ENCODE results near the gene NBDY. TPM values are rescaled to one million over a fixed set of nuclear protein-coding genes. Genes with fewer than 3 reads are reported as not detected.

Gene NBDY
- total and polyA plus RNA-seq, 2 of the 13 experiments (the other 11 are each of a cell fraction or from before 2014, with no cell fraction given) = 1.4 to 1.7 TPM

DNA sequence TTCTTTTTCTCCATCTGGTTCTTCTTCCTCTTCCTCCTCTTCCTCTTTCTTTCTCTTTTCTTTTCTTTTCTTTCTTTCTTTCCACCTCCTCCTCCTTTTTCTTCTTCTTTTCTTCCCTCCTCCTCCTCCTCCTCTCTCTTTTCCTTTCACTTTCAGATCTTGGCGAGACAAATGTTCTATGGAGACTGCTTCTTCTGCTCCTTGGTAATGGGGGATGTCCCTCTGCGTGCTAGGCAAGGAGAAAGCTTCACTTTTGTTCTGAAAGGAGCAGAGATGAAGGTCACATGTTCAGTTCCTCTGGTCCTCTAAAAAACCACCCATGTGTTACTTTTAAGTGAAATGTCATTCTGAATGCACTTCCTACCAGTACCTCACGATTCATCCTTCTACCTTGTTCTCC, 33.2 kb downstream of the NBDY start:
- ATAC-seq (no peak), FAIRE-seq (no peak), DNase-seq (ENCODE audit: low spot score) (no peak)
- 58% methylated on average over 3 of the region's 3 CpGs for WGBS (ENCODE audit: low lambda C conversion rate)
- Histone ChIP-seq H3K4me3 (replicated peaks in 1 of 3; ENCODE audit: insufficient read depth in 1 of 3, low read depth in 2 of 3, low read length in 3 of 3) (no peak overlapping the region), H3K27me3 (ENCODE audit: control insufficient read depth in 1 of 2, insufficient read depth in 2 of 2, low read length in 2 of 2) (no peaks in the 10 kb centered on the region), H3K27ac (ENCODE audit: extremely low read length, insufficient read depth, low read length) (no peak overlapping the region), H2AFZ (ENCODE audit: low read length) (no peak overlapping the region), H3K9ac (ENCODE audit: insufficient read depth, low read depth, low read length) (no peak overlapping the region), H3K4me1 (ENCODE audit: insufficient read depth, low read length) (peaks cover 9% of the 10 kb centered on the region), H3K79me2 (ENCODE audit: insufficient read depth, low read length) (no peaks in the 10 kb centered on the region), H4K20me1 (ENCODE audit: insufficient read depth, low read length) (no peaks in the 10 kb centered on the region), H3K4me2 (ENCODE audit: low read depth, low read length) (no peak overlapping the region), H3K9me3 (ENCODE audit: low read length) (no peaks in the 10 kb centered on the region), H3K36me3 (replicated peaks in 1 of 2; ENCODE audit: control insufficient read depth in 1 of 2, insufficient read depth in 2 of 2, low read length in 2 of 2) (no peaks in the 10 kb centered on the region)
- in situ Hi-C loops (cut with HindIII; ENCODE audit: extremely low pct_ligation_motif_present, low pct_unique_long_range_greater_than_20kb) (no loop called here), intact Hi-C loops (cut with micrococcal nuclease; ENCODE audit: unreplicated experiment) (loop anchor here (10.0 kb wide), 1 partner anchor 393 kb away; no protein-coding TSS in a partner anchor)
- ChIA-PET CTCF (ENCODE audit: low intra/inter-chr PET ratio, low total read pairs) (no interaction called here), POLR2A (no interaction called here)
- BruUV-seq (replicated peaks) = no TSS peak
- TF ChIP-seq, protein P1, sequence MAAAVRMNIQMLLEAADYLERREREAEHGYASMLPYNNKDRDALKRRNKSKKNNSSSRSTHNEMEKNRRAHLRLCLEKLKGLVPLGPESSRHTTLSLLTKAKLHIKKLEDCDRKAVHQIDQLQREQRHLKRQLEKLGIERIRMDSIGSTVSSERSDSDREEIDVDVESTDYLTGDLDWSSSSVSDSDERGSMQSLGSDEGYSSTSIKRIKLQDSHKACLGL (CRISPR knock-in tag; IDR thresholded peaks at IDR 0.05) = no peak
- TF ChIP-seq, protein P2, sequence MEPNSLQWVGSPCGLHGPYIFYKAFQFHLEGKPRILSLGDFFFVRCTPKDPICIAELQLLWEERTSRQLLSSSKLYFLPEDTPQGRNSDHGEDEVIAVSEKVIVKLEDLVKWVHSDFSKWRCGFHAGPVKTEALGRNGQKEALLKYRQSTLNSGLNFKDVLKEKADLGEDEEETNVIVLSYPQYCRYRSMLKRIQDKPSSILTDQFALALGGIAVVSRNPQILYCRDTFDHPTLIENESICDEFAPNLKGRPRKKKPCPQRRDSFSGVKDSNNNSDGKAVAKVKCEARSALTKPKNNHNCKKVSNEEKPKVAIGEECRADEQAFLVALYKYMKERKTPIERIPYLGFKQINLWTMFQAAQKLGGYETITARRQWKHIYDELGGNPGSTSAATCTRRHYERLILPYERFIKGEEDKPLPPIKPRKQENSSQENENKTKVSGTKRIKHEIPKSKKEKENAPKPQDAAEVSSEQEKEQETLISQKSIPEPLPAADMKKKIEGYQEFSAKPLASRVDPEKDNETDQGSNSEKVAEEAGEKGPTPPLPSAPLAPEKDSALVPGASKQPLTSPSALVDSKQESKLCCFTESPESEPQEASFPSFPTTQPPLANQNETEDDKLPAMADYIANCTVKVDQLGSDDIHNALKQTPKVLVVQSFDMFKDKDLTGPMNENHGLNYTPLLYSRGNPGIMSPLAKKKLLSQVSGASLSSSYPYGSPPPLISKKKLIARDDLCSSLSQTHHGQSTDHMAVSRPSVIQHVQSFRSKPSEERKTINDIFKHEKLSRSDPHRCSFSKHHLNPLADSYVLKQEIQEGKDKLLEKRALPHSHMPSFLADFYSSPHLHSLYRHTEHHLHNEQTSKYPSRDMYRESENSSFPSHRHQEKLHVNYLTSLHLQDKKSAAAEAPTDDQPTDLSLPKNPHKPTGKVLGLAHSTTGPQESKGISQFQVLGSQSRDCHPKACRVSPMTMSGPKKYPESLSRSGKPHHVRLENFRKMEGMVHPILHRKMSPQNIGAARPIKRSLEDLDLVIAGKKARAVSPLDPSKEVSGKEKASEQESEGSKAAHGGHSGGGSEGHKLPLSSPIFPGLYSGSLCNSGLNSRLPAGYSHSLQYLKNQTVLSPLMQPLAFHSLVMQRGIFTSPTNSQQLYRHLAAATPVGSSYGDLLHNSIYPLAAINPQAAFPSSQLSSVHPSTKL (CRISPR knock-in tag; IDR thresholded peaks at IDR 0.05) = no peak
- TF ChIP-seq, protein P3, sequence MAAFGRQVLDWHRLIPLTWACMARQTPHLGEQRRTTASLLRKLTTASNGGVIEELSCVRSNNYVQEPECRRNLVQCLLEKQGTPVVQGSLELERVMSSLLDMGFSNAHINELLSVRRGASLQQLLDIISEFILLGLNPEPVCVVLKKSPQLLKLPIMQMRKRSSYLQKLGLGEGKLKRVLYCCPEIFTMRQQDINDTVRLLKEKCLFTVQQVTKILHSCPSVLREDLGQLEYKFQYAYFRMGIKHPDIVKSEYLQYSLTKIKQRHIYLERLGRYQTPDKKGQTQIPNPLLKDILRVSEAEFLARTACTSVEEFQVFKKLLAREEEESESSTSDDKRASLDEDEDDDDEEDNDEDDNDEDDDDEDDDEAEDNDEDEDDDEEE (CRISPR knock-in tag; IDR thresholded peaks at IDR 0.05) = no peak
- TF ChIP-seq NR2F1 (CRISPR knock-in tag; IDR thresholded peaks at IDR 0.05) = no peak
- no peak for TF ChIP-seq ZBTB7B (CRISPR knock-in tag; IDR thresholded peaks at IDR 0.05)
- no peak for TF ChIP-seq TP53 (CRISPR knock-in tag; conservative IDR thresholded peaks at IDR 0.05)
- TF ChIP-seq HOXD1 (CRISPR knock-in tag; IDR thresholded peaks at IDR 0.05) = no peak
- TF ChIP-seq RBFOX2 (IDR thresholded peaks at IDR 0.05; ENCODE audit: low read depth, low read length) = no peak
- TF ChIP-seq ZIK1 (CRISPR knock-in tag; IDR thresholded peaks at IDR 0.05; ENCODE audit: borderline replicate concordance, low read depth) = no peak
- TF ChIP-seq, protein P4, sequence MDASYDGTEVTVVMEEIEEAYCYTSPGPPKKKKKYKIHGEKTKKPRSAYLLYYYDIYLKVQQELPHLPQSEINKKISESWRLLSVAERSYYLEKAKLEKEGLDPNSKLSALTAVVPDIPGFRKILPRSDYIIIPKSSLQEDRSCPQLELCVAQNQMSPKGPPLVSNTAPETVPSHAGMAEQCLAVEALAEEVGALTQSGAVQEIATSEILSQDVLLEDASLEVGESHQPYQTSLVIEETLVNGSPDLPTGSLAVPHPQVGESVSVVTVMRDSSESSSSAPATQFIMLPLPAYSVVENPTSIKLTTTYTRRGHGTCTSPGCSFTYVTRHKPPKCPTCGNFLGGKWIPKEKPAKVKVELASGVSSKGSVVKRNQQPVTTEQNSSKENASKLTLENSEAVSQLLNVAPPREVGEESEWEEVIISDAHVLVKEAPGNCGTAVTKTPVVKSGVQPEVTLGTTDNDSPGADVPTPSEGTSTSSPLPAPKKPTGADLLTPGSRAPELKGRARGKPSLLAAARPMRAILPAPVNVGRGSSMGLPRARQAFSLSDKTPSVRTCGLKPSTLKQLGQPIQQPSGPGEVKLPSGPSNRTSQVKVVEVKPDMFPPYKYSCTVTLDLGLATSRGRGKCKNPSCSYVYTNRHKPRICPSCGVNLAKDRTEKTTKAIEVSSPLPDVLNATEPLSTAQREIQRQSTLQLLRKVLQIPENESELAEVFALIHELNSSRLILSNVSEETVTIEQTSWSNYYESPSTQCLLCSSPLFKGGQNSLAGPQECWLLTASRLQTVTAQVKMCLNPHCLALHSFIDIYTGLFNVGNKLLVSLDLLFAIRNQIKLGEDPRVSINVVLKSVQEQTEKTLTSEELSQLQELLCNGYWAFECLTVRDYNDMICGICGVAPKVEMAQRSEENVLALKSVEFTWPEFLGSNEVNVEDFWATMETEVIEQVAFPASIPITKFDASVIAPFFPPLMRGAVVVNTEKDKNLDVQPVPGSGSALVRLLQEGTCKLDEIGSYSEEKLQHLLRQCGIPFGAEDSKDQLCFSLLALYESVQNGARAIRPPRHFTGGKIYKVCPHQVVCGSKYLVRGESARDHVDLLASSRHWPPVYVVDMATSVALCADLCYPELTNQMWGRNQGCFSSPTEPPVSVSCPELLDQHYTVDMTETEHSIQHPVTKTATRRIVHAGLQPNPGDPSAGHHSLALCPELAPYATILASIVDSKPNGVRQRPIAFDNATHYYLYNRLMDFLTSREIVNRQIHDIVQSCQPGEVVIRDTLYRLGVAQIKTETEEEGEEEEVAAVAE (CRISPR knock-in tag; IDR thresholded peaks at IDR 0.05; ENCODE audit: borderline replicate concordance) = no peak
- TF ChIP-seq ZBTB38 (CRISPR knock-in tag; IDR thresholded peaks at IDR 0.05) = no peak
- no peak for TF ChIP-seq FOXO1 (CRISPR knock-in tag; IDR thresholded peaks at IDR 0.05)
- TF ChIP-seq, protein P5, sequence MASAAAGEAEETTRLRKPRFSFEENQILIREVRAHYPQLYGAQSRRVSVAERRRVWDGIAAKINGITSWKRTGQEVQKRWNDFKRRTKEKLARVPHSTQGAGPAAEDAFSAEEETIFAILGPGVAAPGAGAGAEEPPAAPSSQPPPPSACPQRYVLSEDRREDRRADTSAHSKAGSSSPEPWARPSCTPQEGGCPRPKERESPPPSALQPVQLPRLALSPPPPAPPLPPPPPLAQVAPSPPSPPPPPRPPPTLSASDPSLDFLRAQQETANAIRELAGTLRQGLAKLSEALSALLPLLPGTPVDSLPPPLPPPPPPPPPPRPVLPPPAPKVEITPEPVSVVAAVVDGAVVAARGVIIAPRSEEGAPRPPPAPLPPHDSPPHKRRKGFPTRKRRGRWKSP (CRISPR knock-in tag; IDR thresholded peaks at IDR 0.05) = no peak
- TF ChIP-seq IRX3 (CRISPR knock-in tag; IDR thresholded peaks at IDR 0.05; ENCODE audit: borderline replicate concordance, low read depth) = no peak
